Gastrocnemius medialis (tissue), 4 donors: ENCODE results near the gene OR11H6.
"Not testable (repeated sequence)": the region's sequence is repeated elsewhere in the genome, so short reads cannot be mapped to it uniquely, and the experiment has no call there.

Experiments used
- CTCF ChIP-seq, 5 experiments: fragments of 450-650 bp in 3 of 5; fragments of 200-600 bp in 2 of 5; sonication (generic) in 2 of 5; IDR thresholded peaks in 4 of 5; conservative IDR thresholded peaks in 1 of 5; 1 replicate in 4 of 5; 2 replicates in 1 of 5; pipeline ENCODE4 v1.5.1; 2016 to 2019; ENCODE audit warnings: antibody characterized with exemption in 5 of 5, mild to moderate bottlenecking in 3 of 5, moderate library complexity in 3 of 5
- POLR2A ChIP-seq, 2 donors: fragments of 450-650 bp; IDR thresholded peaks; one replicate each; pipeline ENCODE4 v1.6.1; 2017; ENCODE audit warnings: antibody characterized with exemption in 2 of 2, mild to moderate bottlenecking in 2 of 2, moderate library complexity in 2 of 2

- TF ChIP-seq CTCF (IDR thresholded peaks at IDR 0.05 in 4 of 5, conservative IDR thresholded peaks at IDR 0.05 in 1 of 5); POLR2A (IDR thresholded peaks at IDR 0.05): not testable (repeated sequence)
These were observed 11.9 kb downstream of the OR11H6 start for GRCh38 chr14:20235415-20235814.
